Measurements from ENCODE around the gene AP2M1.

Gene AP2M1

GRCh38 chr3:184183679-184184078 lies 9.0 kb downstream of the AP2M1 start:
- DNase-seq: no peak

- no peak for DNase-seq
Observed at GRCh38 chr3:184184546-184185230, 10.0 kb downstream of the AP2M1 start.

GRCh38 chr3:184185461-184186183 lies 11.0 kb downstream of the AP2M1 start:
- peak; percentile 98 for DNase-seq

- DNase-seq: peak; percentile 64
Observed at GRCh38 chr3:184186184-184186901, 11.7 kb downstream of the AP2M1 start, which contains the start of gene ABCF3. Gene ABCF3, plus strand, starts transcription at chr3:184186199. Its CDS starts 9 bp downstream, at chr3:184186208.

GRCh38 chr3:184186902-184187207 lies 12.2 kb downstream of the AP2M1 start:
- peak; percentile 23 for DNase-seq

- DNase-seq: no peak
Observed at GRCh38 chr3:184188080-184188479, 13.4 kb downstream of the AP2M1 start.

- no peak for DNase-seq
Observed at GRCh38 chr3:184189421-184189820, 14.8 kb downstream of the AP2M1 start.

GRCh38 chr3:184192889-184193288 lies 18.2 kb downstream of the AP2M1 start:
- DNase-seq: no peak

- no peak for DNase-seq
Observed at GRCh38 chr3:184193991-184194539, 19.4 kb downstream of the AP2M1 start.

- DNase-seq: peak; percentile 57
Observed at GRCh38 chr3:184196536-184196935, 21.9 kb downstream of the AP2M1 start.

- no peak for DNase-seq
Observed at GRCh38 chr3:184198509-184198908, 23.9 kb downstream of the AP2M1 start.

- DNase-seq: no peak
Observed at GRCh38 chr3:184200825-184201224, 26.2 kb downstream of the AP2M1 start.

- no peak for DNase-seq
Observed at GRCh38 chr3:184203526-184203925, 28.9 kb downstream of the AP2M1 start.

GRCh38 chr3:184209146-184209923 lies 34.7 kb downstream of the AP2M1 start:
- DNase-seq: no peak

- DNase-seq: no peak
Observed at GRCh38 chr3:184211297-184211696, 36.6 kb downstream of the AP2M1 start.

GRCh38 chr3:184211718-184212117 lies 37.1 kb downstream of the AP2M1 start:
- DNase-seq: no peak

GRCh38 chr3:184218814-184219213 lies 44.2 kb downstream of the AP2M1 start:
- no peak for DNase-seq

- DNase-seq: no peak
Observed at GRCh38 chr3:184222521-184222920, 47.9 kb downstream of the AP2M1 start.

GRCh38 chr3:184223946-184224345 lies 49.3 kb downstream of the AP2M1 start:
- DNase-seq: no peak

GRCh38 chr3:184227481-184227935 lies 52.9 kb downstream of the AP2M1 start:
- DNase-seq: peak; percentile 59

- peak; percentile 11 for DNase-seq
Observed at GRCh38 chr3:184228376-184229137, 53.9 kb downstream of the AP2M1 start.
